Lung (tissue), 12 donors: ENCODE data around the gene H3-3A. TPM values are rescaled to one million over a fixed set of nuclear protein-coding genes. Genes with fewer than 3 reads are reported as not detected.

ENCODE experiments used
- ATAC-seq: fragments of 200-7000 bp; cut with Tn5 transposase; one replicate; pipeline ENCODE4 v1.9.1; 2020; ENCODE audit warnings: moderate number of reproducible peaks; ENCODE audit not compliant: insufficient read depth, low FRiP score
- DNase-seq, 3 donors: peaks; one replicate each; pipeline ENCODE4 v3.0.0-alpha.2; 2013 to 2017
- H3K27ac ChIP-seq, 2 donors: one replicate each; pipeline ENCODE4 v1.5.1; 2013; ENCODE audit warnings: mild to moderate bottlenecking in 2 of 2, moderate library complexity in 2 of 2, control low read depth in 1 of 2, inconsistent platforms in 1 of 2, low read depth in 1 of 2, low read length in 1 of 2
- H3K27me3 ChIP-seq, 3 donors: one replicate each; pipeline ENCODE4 v1.5.1; 2013; ENCODE audit warnings: low read length in 2 of 3; ENCODE audit not compliant: control insufficient read depth in 3 of 3, insufficient read depth in 3 of 3
- H3K36me3 ChIP-seq, 4 donors: one replicate each; pipeline ENCODE4 v1.5.1; 2013; ENCODE audit warnings: low read length in 4 of 4, mild to moderate bottlenecking in 1 of 4, moderate library complexity in 1 of 4; ENCODE audit not compliant: control insufficient read depth in 4 of 4, insufficient read depth in 4 of 4
- H3K4me1 ChIP-seq, 5 donors: one replicate each; pipeline ENCODE4 v1.5.1; 2013; ENCODE audit warnings: low read length in 5 of 5, mild to moderate bottlenecking in 2 of 5, moderate library complexity in 1 of 5; ENCODE audit not compliant: control insufficient read depth in 5 of 5, insufficient read depth in 5 of 5
- H3K4me3 ChIP-seq: one replicate; pipeline ENCODE4 v1.5.1; 2013; ENCODE audit warnings: mild to moderate bottlenecking, control low read depth, moderate library complexity
- H3K9ac ChIP-seq, 2 donors: one replicate each; pipeline ENCODE4 v1.5.1; 2013; ENCODE audit warnings: low read length in 2 of 2, control low read depth in 1 of 2; ENCODE audit not compliant: insufficient read depth in 1 of 2
- H3K9me3 ChIP-seq, 4 donors: one replicate each; pipeline ENCODE4 v1.5.1; 2013; ENCODE audit warnings: low read length in 3 of 4, mild to moderate bottlenecking in 1 of 4, moderate library complexity in 1 of 4; ENCODE audit not compliant: control insufficient read depth in 4 of 4, insufficient read depth in 3 of 4
- WGBS, 2 donors: extraction: QIAGEN DNeasy Blood & Tissue Kit; methylation state at CpG; one replicate each; pipeline ENCODE4 v1.1.7; 2013; 5-methylcytosine and 5-hydroxymethylcytosine counted together
- polyA plus RNA-seq, 2 donors: library from polyadenylated mRNA; stranded (reverse); fragments of 200-250 nt; gene quantifications; one replicate each; pipeline ENCODE4 v1.2.1, GENCODE V29; 2013
- total RNA-seq, 2 donors: library from RNA; depleted of rRNA in 1 of 2; stranded (reverse); fragments of >200 nt in 1 of 2; gene quantifications; one replicate each; pipeline ENCODE4 v1.2.1, GENCODE V29; 2014 to 2021
- TF ChIP-seq, protein P1 (sequence below): IDR thresholded peaks from 2 replicates; pipeline ENCODE4 v1.5.1; 2012; ENCODE audit warnings: mild to moderate bottlenecking; ENCODE audit errors: control extremely low read depth, extremely low read depth
- donor health status: control.
- donor health status: control.
- donor health status: Bipolar disorder and iron deficiency.
- donor health status: healthy.
- donor health status: DM: yes; HTN: yes; CAD: no.

H3-3A gene
- total and polyA plus RNA-seq, 4 donors = 404 to 1,014 (median 655) TPM

DNA sequence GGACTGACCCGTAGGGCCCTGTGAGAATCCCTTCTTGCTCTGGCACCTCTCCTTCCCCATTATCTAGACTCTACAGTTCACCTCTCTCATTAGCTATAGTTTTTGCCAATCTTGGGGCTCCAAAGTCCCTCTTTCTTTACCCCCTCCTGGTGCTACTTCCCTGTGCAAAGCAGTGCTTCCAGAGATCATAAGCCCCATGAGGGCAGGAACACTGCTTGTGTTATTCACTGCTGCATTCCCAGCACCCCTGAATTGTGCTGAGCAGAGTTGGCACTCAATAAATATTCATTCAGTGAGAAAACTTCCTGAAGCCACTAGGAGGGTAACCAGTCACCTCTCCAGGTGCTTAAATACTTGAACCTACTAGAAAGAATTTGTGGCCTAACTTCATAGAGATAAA lies 2.1 kb upstream of the H3-3A start:
- H3K9ac ChIP-seq = no peak overlapping the region

DNA sequence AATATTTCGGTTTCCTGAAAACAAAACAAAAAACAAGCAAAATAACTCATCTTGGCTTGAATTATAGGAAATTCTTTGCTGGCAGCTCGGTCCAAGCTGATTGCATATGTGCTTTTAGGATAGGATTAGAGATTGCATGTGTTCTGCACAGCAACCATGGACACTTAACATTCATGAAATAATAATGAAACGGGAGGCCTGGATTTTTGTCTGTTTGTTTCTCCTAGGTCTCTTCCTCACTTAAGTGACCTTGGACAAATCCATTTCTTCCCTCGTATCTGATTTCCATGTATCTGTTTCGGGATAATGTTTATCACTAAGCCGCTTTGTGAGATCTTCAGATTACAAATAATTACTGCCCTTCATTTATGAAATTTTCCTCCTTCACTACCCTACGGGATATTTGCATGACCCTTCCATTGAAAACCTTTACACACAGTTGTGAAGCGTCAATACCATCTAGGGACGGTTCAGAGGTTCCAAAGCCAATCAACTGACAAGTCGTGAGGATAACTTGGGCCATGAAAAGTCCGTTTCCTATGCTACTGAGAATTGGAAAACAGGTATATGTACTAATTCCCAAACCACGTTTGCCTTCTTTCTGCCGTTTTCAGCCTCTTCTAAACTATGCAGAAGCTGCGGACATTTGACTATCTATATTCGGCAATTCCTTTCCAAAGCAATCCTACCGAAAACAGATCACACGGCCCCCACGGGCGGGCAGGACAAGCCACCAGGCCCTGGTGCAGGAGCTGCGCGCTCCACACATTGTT lies 1.3 kb upstream of the H3-3A start:
- DNase-seq = peak; percentile 26 to 77 (median 74)
- Histone ChIP-seq H3K9ac (peak overlapping the region; percentile 89 to 94), H3K27me3 (no peaks in the 10 kb centered on the region), H3K27ac (peak overlapping the region; percentile 94 to 96), H3K4me1 (peaks cover 0 to 32% (median 3%) of the 10 kb centered on the region in 5 donors), H3K4me3 (peak overlapping the region; percentile 69), H3K9me3 (no peaks in the 10 kb centered on the region), H3K36me3 (peaks cover 3 to 16% (median 6%) of the 10 kb centered on the region in 4 donors)
- TF ChIP-seq, protein P1, sequence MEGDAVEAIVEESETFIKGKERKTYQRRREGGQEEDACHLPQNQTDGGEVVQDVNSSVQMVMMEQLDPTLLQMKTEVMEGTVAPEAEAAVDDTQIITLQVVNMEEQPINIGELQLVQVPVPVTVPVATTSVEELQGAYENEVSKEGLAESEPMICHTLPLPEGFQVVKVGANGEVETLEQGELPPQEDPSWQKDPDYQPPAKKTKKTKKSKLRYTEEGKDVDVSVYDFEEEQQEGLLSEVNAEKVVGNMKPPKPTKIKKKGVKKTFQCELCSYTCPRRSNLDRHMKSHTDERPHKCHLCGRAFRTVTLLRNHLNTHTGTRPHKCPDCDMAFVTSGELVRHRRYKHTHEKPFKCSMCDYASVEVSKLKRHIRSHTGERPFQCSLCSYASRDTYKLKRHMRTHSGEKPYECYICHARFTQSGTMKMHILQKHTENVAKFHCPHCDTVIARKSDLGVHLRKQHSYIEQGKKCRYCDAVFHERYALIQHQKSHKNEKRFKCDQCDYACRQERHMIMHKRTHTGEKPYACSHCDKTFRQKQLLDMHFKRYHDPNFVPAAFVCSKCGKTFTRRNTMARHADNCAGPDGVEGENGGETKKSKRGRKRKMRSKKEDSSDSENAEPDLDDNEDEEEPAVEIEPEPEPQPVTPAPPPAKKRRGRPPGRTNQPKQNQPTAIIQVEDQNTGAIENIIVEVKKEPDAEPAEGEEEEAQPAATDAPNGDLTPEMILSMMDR = no peak
- no peak for ATAC-seq
- 9 to 10% methylated on average over 21 of the region's 21 CpGs for WGBS, 2 donors

More for the DNA sequence above, 2.1 kb upstream of the H3-3A start:
- peaks cover 2 to 10% (median 5%) of the 10 kb centered on the region in 4 donors for H3K36me3 ChIP-seq
- H3K4me1 ChIP-seq = peaks cover 0 to 24% (median 3%) of the 10 kb centered on the region in 5 donors
- ATAC-seq (no peak), DNase-seq (no peak)
- H3K9me3 ChIP-seq = no peaks in the 10 kb centered on the region
- H3K27me3 ChIP-seq = no peaks in the 10 kb centered on the region
- WGBS, 2 donors = 98 to 100% methylated on average over 1 of the region's 1 CpG
- H3K27ac ChIP-seq = peak overlapping the region in 1 of 2 donors; percentile 26
- no peak overlapping the region for H3K4me3 ChIP-seq
- TF ChIP-seq, protein P1 = no peak

DNA sequence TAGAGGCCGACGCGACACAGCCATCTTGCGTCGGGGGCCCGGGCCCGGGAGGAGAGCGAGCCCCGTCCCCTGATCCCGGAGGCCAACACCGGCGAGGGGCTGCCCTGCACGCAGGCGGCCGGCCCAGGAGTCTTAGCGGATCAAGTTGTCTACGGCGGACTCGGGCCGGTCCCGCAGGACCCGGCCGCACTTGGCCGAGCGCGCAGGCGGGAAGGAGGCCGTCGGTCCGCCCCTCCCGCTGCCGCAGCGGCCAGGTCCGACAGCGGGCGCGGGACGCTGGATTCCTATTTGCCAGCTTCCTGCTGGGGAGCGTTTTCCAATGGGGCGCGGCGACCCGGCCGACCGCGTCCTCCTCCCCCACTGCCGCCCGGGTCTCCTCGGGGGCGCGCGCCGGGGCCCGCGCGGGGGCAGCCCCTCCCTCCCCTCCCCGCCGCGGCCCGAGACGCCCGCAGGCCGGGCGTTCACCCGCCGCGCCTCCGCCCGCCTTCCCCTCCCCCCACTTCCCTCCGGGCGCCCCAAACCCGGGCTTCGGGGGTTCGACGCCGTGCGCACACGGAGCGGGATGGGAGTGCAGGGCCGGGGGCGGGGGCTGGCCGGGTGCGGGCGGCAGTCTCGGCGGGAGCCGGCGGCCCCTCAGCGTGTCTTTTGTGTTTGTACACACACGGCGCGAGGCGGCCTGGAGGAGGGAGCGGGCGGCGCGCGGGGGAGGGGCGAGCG lies 517 bp upstream of the H3-3A start:
- peak; percentile 66 for ATAC-seq
- DNase-seq = peak; percentile 90 to 94 (median 91)
- Histone ChIP-seq H3K4me1 (peaks cover 0 to 37% (median 6%) of the 10 kb centered on the region in 5 donors), H3K9ac (peak overlapping the region; percentile 89 to 94), H3K4me3 (peak overlapping the region; percentile 69), H3K36me3 (peaks cover 2 to 22% (median 10%) of the 10 kb centered on the region in 4 donors), H3K27me3 (no peaks in the 10 kb centered on the region), H3K9me3 (no peaks in the 10 kb centered on the region), H3K27ac (peak overlapping the region; percentile 94 to 96)
- 1% methylated on average over 64 to 100 of the region's 100 CpGs for WGBS, 2 donors
- TF ChIP-seq, protein P1 = no peak
